ENCODE measurements around the gene TTLL3.

The TTLL3 gene

GRCh38 chr3:9803494-9803893 lies 6.6 kb upstream of the TTLL3 start:
- Histone ChIP-seq H3K4me1 (ENCODE audit: insufficient read depth, low read length) (no peaks in the 10 kb centered on the region), H3K9me3 (ENCODE audit: low read length) (no peaks in the 10 kb centered on the region), H3K4me3 (ENCODE audit: low read length) (no peak overlapping the region), H3K36me3 (ENCODE audit: insufficient read depth, low read length) (peaks cover 79% of the 10 kb centered on the region), H2AFZ (ENCODE audit: low read depth, low read length) (no peak overlapping the region), H3K27me3 (ENCODE audit: insufficient read depth, low read length) (no peaks in the 10 kb centered on the region)

GRCh38 chr3:9804996-9805395 lies 5.1 kb upstream of the TTLL3 start:
- peaks cover 71% of the 10 kb centered on the region for H3K36me3 ChIP-seq (ENCODE audit: insufficient read depth, low read length)

GRCh38 chr3:9806137-9806536 lies 3.9 kb upstream of the TTLL3 start:
- peaks cover 62% of the 10 kb centered on the region for H3K36me3 ChIP-seq (ENCODE audit: insufficient read depth, low read length)
- no peaks in the 10 kb centered on the region for H3K4me1 ChIP-seq (ENCODE audit: insufficient read depth, low read length)
- H3K4me3 ChIP-seq (ENCODE audit: low read length), result no peak overlapping the region

More at GRCh38 chr3:9804996-9805395, 5.1 kb upstream of the TTLL3 start:
- Histone ChIP-seq H2AFZ (ENCODE audit: low read depth, low read length) (no peak overlapping the region), H3K4me3 (ENCODE audit: low read length) (no peak overlapping the region), H3K4me1 (ENCODE audit: insufficient read depth, low read length) (no peaks in the 10 kb centered on the region), H3K9me3 (ENCODE audit: low read length) (no peaks in the 10 kb centered on the region), H3K27me3 (ENCODE audit: insufficient read depth, low read length) (no peaks in the 10 kb centered on the region)

GRCh38 chr3:9806688-9807589 lies 3.1 kb upstream of the TTLL3 start:
- Histone ChIP-seq H2AFZ (ENCODE audit: low read depth, low read length) (no peak overlapping the region), H3K27me3 (ENCODE audit: insufficient read depth, low read length) (no peaks in the 10 kb centered on the region), H3K4me3 (ENCODE audit: low read length) (no peak overlapping the region), H3K9me3 (ENCODE audit: low read length) (no peaks in the 10 kb centered on the region), H3K4me1 (ENCODE audit: insufficient read depth, low read length) (no peaks in the 10 kb centered on the region), H3K36me3 (ENCODE audit: insufficient read depth, low read length) (peaks cover 63% of the 10 kb centered on the region)

More at GRCh38 chr3:9806137-9806536, 3.9 kb upstream of the TTLL3 start:
- Histone ChIP-seq H3K9me3 (ENCODE audit: low read length) (no peaks in the 10 kb centered on the region), H2AFZ (ENCODE audit: low read depth, low read length) (no peak overlapping the region), H3K27me3 (ENCODE audit: insufficient read depth, low read length) (no peaks in the 10 kb centered on the region)

GRCh38 chr3:9807981-9808344 lies 2.1 kb upstream of the TTLL3 start:
- Histone ChIP-seq H3K9me3 (ENCODE audit: low read length) (no peaks in the 10 kb centered on the region), H3K36me3 (ENCODE audit: insufficient read depth, low read length) (peaks cover 62% of the 10 kb centered on the region), H2AFZ (ENCODE audit: low read depth, low read length) (no peak overlapping the region), H3K27me3 (ENCODE audit: insufficient read depth, low read length) (no peaks in the 10 kb centered on the region), H3K4me3 (ENCODE audit: low read length) (no peak overlapping the region), H3K4me1 (ENCODE audit: insufficient read depth, low read length) (no peaks in the 10 kb centered on the region)

- H3K27me3 ChIP-seq (ENCODE audit: insufficient read depth, low read length), result no peaks in the 10 kb centered on the region
- no peaks in the 10 kb centered on the region for H3K4me1 ChIP-seq (ENCODE audit: insufficient read depth, low read length)
- peaks cover 61% of the 10 kb centered on the region for H3K36me3 ChIP-seq (ENCODE audit: insufficient read depth, low read length)
- no peak overlapping the region for H2AFZ ChIP-seq (ENCODE audit: low read depth, low read length)
- no peaks in the 10 kb centered on the region for H3K9me3 ChIP-seq (ENCODE audit: low read length)
- no peak overlapping the region for H3K4me3 ChIP-seq (ENCODE audit: low read length)
Measured at GRCh38 chr3:9808345-9809037, 1.6 kb upstream of the TTLL3 start.

- no peak overlapping the region for H2AFZ ChIP-seq (ENCODE audit: low read depth, low read length)
- no peaks in the 10 kb centered on the region for H3K9me3 ChIP-seq (ENCODE audit: low read length)
- H3K27me3 ChIP-seq (ENCODE audit: insufficient read depth, low read length), result no peaks in the 10 kb centered on the region
- peaks cover 54% of the 10 kb centered on the region for H3K36me3 ChIP-seq (ENCODE audit: insufficient read depth, low read length)
- H3K4me1 ChIP-seq (ENCODE audit: insufficient read depth, low read length), result no peaks in the 10 kb centered on the region
- H3K4me3 ChIP-seq (ENCODE audit: low read length), result no peak overlapping the region
Measured at GRCh38 chr3:9809239-9809614, 835 bp upstream of the TTLL3 start.

GRCh38 chr3:9810433-9810770 lies 340 bp downstream of the TTLL3 start:
- Histone ChIP-seq H3K9me3 (ENCODE audit: low read length) (no peaks in the 10 kb centered on the region), H3K4me3 (ENCODE audit: low read length) (no peak overlapping the region), H3K36me3 (ENCODE audit: insufficient read depth, low read length) (peaks cover 43% of the 10 kb centered on the region), H2AFZ (ENCODE audit: low read depth, low read length) (no peak overlapping the region), H3K27me3 (ENCODE audit: insufficient read depth, low read length) (no peaks in the 10 kb centered on the region), H3K4me1 (ENCODE audit: insufficient read depth, low read length) (no peaks in the 10 kb centered on the region)

GRCh38 chr3:9810846-9811245 lies 784 bp downstream of the TTLL3 start:
- H3K4me1 ChIP-seq (ENCODE audit: insufficient read depth, low read length), result no peaks in the 10 kb centered on the region
- H2AFZ ChIP-seq (ENCODE audit: low read depth, low read length), result no peak overlapping the region
- peaks cover 40% of the 10 kb centered on the region for H3K36me3 ChIP-seq (ENCODE audit: insufficient read depth, low read length)
- H3K9me3 ChIP-seq (ENCODE audit: low read length), result no peaks in the 10 kb centered on the region
- no peak overlapping the region for H3K4me3 ChIP-seq (ENCODE audit: low read length)
- H3K27me3 ChIP-seq (ENCODE audit: insufficient read depth, low read length), result no peaks in the 10 kb centered on the region

GRCh38 chr3:9812870-9813483 lies 2.9 kb downstream of the TTLL3 start:
- Histone ChIP-seq H3K4me1 (ENCODE audit: insufficient read depth, low read length) (no peaks in the 10 kb centered on the region), H3K27me3 (ENCODE audit: insufficient read depth, low read length) (no peaks in the 10 kb centered on the region), H3K36me3 (ENCODE audit: insufficient read depth, low read length) (peaks cover 28% of the 10 kb centered on the region), H2AFZ (ENCODE audit: low read depth, low read length) (no peak overlapping the region), H3K9me3 (ENCODE audit: low read length) (no peaks in the 10 kb centered on the region), H3K4me3 (ENCODE audit: low read length) (no peak overlapping the region)

GRCh38 chr3:9815986-9816385 lies 5.9 kb downstream of the TTLL3 start:
- Histone ChIP-seq H3K9me3 (ENCODE audit: low read length) (no peaks in the 10 kb centered on the region), H3K27me3 (ENCODE audit: insufficient read depth, low read length) (no peaks in the 10 kb centered on the region), H3K4me1 (ENCODE audit: insufficient read depth, low read length) (no peaks in the 10 kb centered on the region), H3K4me3 (ENCODE audit: low read length) (no peak overlapping the region), H2AFZ (ENCODE audit: low read depth, low read length) (no peak overlapping the region), H3K36me3 (ENCODE audit: insufficient read depth, low read length) (peaks cover 37% of the 10 kb centered on the region)

- no peak overlapping the region for H3K4me3 ChIP-seq (ENCODE audit: low read length)
- H3K4me1 ChIP-seq (ENCODE audit: insufficient read depth, low read length), result no peaks in the 10 kb centered on the region
- H3K27me3 ChIP-seq (ENCODE audit: insufficient read depth, low read length), result no peaks in the 10 kb centered on the region
- no peaks in the 10 kb centered on the region for H3K9me3 ChIP-seq (ENCODE audit: low read length)
- H2AFZ ChIP-seq (ENCODE audit: low read depth, low read length), result no peak overlapping the region
- peaks cover 35% of the 10 kb centered on the region for H3K36me3 ChIP-seq (ENCODE audit: insufficient read depth, low read length)
Measured at GRCh38 chr3:9817436-9817835, 7.4 kb downstream of the TTLL3 start.

- Histone ChIP-seq H3K27me3 (ENCODE audit: insufficient read depth, low read length) (no peaks in the 10 kb centered on the region), H3K4me3 (ENCODE audit: low read length) (no peak overlapping the region), H3K9me3 (ENCODE audit: low read length) (no peaks in the 10 kb centered on the region), H3K4me1 (ENCODE audit: insufficient read depth, low read length) (no peaks in the 10 kb centered on the region), H2AFZ (ENCODE audit: low read depth, low read length) (no peak overlapping the region), H3K36me3 (ENCODE audit: insufficient read depth, low read length) (peaks cover 29% of the 10 kb centered on the region)
Measured at GRCh38 chr3:9818666-9819335, 8.7 kb downstream of the TTLL3 start.

All from neuron (in vitro differentiated cells).